H9 (cell line): Measurements from ENCODE around the gene CABLES2. TPM values are rescaled to one million over a fixed set of nuclear protein-coding genes. Genes with fewer than 3 reads are reported as not detected.

Experiments
- DNase-seq: peaks from one replicate; pipeline ENCODE4 v3.0.0-alpha.2; 2017
- H2AFZ ChIP-seq: one replicate; pipeline ENCODE4 v1.6.1; 2013; ENCODE audit warnings: mild to moderate bottlenecking, low read length, control low read depth, moderate library complexity
- H2AK5ac ChIP-seq: 2 replicates; pipeline ENCODE4 v1.6.1; 2013; ENCODE audit warnings: low read length, control low read depth, mixed read lengths; ENCODE audit not compliant: insufficient read length
- H2BK120ac ChIP-seq: one replicate; pipeline ENCODE4 v1.6.1; 2013; ENCODE audit warnings: low read depth, mild to moderate bottlenecking, low read length, control low read depth, inconsistent platforms; ENCODE audit not compliant: poor library complexity, severe bottlenecking
- H2BK12ac ChIP-seq: 2 replicates; pipeline ENCODE4 v1.6.1; 2013; ENCODE audit warnings: low read length, control low read depth, mixed read lengths, low read depth; ENCODE audit not compliant: insufficient read length
- H2BK15ac ChIP-seq: 2 replicates; pipeline ENCODE4 v1.6.1; 2013; ENCODE audit warnings: low read depth, low read length, control low read depth
- H2BK20ac ChIP-seq: one replicate; pipeline ENCODE4 v1.6.1; 2013; ENCODE audit warnings: low read depth, mild to moderate bottlenecking, low read length, control low read depth, inconsistent platforms; ENCODE audit not compliant: poor library complexity, severe bottlenecking
- H2BK5ac ChIP-seq: 2 replicates; pipeline ENCODE4 v1.6.1; 2013; ENCODE audit warnings: low read length, control low read depth, mixed read lengths; ENCODE audit not compliant: insufficient read length
- H3K14ac ChIP-seq: 2 replicates; pipeline ENCODE4 v1.6.1; 2013; ENCODE audit warnings: low read length, control low read depth; ENCODE audit not compliant: insufficient read depth
- H3K18ac ChIP-seq: 2 replicates; pipeline ENCODE4 v1.6.1; 2013; ENCODE audit warnings: low read depth, mild to moderate bottlenecking, mixed read lengths, low read length, control low read depth; ENCODE audit not compliant: insufficient read length
- H3K23ac ChIP-seq: 2 replicates; pipeline ENCODE4 v1.6.1; 2013; ENCODE audit warnings: low read length, control low read depth, mixed read lengths, low read depth; ENCODE audit not compliant: insufficient read length
- H3K23me2 ChIP-seq: 2 replicates; pipeline ENCODE4 v1.6.1; 2013; ENCODE audit warnings: low read depth, mild to moderate bottlenecking, mixed read lengths, low read length, control low read depth; ENCODE audit not compliant: insufficient read length, poor library complexity, severe bottlenecking
- H3K27ac ChIP-seq: 2 replicates; pipeline ENCODE4 v1.5.1; 2013; ENCODE audit warnings: low read length, control low read depth, mixed read lengths, low read depth; ENCODE audit not compliant: insufficient read length
- H3K27me3 ChIP-seq: 2 replicates; pipeline ENCODE4 v1.6.1; 2013; ENCODE audit warnings: low read length, control low read depth, inconsistent platforms; ENCODE audit not compliant: insufficient read depth
- H3K4ac ChIP-seq: 2 replicates; pipeline ENCODE4 v1.6.1; 2013; ENCODE audit warnings: low read depth, mild to moderate bottlenecking, control low read depth, inconsistent platforms, low read length, moderate library complexity
- H3K4me1 ChIP-seq: 2 replicates; pipeline ENCODE4 v1.6.1; 2013; ENCODE audit warnings: low read length, control low read depth, inconsistent platforms; ENCODE audit not compliant: insufficient read depth
- H3K4me2 ChIP-seq: 2 replicates; pipeline ENCODE4 v1.6.1; 2013; ENCODE audit warnings: low read length, control low read depth, mixed read lengths; ENCODE audit not compliant: insufficient read length, insufficient read depth
- H3K56ac ChIP-seq: 2 replicates; pipeline ENCODE4 v1.6.1; 2013; ENCODE audit warnings: low read depth, mild to moderate bottlenecking, mixed read lengths, low read length, control low read depth; ENCODE audit not compliant: insufficient read length
- H3K79me1 ChIP-seq: 2 replicates; pipeline ENCODE4 v1.6.1; 2013; ENCODE audit warnings: low read depth, mild to moderate bottlenecking, moderate library complexity, low read length, control low read depth, inconsistent platforms; ENCODE audit not compliant: insufficient read depth, poor library complexity, severe bottlenecking
- H3K79me2 ChIP-seq: 2 replicates; pipeline ENCODE4 v1.6.1; 2013; ENCODE audit warnings: low read length, control low read depth, inconsistent platforms; ENCODE audit not compliant: insufficient read depth
- H3K9ac ChIP-seq: 2 replicates; pipeline ENCODE4 v1.6.1; 2013; ENCODE audit warnings: low read length, control low read depth, mixed read lengths; ENCODE audit not compliant: insufficient read length; ENCODE audit errors: extremely low read depth
- H3K9me3 ChIP-seq: one replicate; pipeline ENCODE4 v1.6.1; 2013; ENCODE audit warnings: low read depth, low read length, inconsistent platforms; ENCODE audit not compliant: control insufficient read depth
- H3T11ph ChIP-seq: one replicate; pipeline ENCODE4 v1.6.1; 2013; ENCODE audit warnings: mild to moderate bottlenecking, low read length, control low read depth, inconsistent platforms
- H4K20me1 ChIP-seq: one replicate; pipeline ENCODE4 v1.6.1; 2013; ENCODE audit not compliant: control insufficient read depth, insufficient read length, insufficient read depth
- H4K5ac ChIP-seq: 2 replicates; pipeline ENCODE4 v1.6.1; 2013; ENCODE audit warnings: low read depth, mild to moderate bottlenecking, mixed read lengths, low read length, control low read depth; ENCODE audit not compliant: insufficient read length
- H4K8ac ChIP-seq: replicated peaks from 2 replicates; pipeline ENCODE4 v1.6.1; 2013; ENCODE audit warnings: low read length, control low read depth, mixed read lengths, low read depth; ENCODE audit not compliant: insufficient read length
- H4K91ac ChIP-seq: 2 replicates; pipeline ENCODE4 v1.6.1; 2013; ENCODE audit warnings: low read depth, mild to moderate bottlenecking, moderate library complexity, mixed read lengths, low read length, control low read depth; ENCODE audit not compliant: insufficient read length
- H3K27ac Mint-ChIP-seq, 3 experiments: 2 replicates in 2 of 3; 3 replicates in 1 of 3; pipeline ENCODE4 v1.8.0; 2020 to 2021; ENCODE audit warnings: mixed read lengths in 3 of 3, mild to moderate bottlenecking in 1 of 3, moderate library complexity in 1 of 3
- H3K27me3 Mint-ChIP-seq: 2 replicates; pipeline ENCODE4 v1.8.0; 2021; ENCODE audit warnings: low read depth, mild to moderate bottlenecking, moderate library complexity, mixed read lengths
- H3K36me3 Mint-ChIP-seq, 3 experiments: 2 replicates in 2 of 3; 3 replicates in 1 of 3; pipeline ENCODE4 v1.8.0; 2020 to 2021; ENCODE audit warnings: low read depth in 3 of 3, mixed read lengths in 3 of 3; ENCODE audit not compliant: insufficient read depth in 1 of 3
- H3K4me1 Mint-ChIP-seq, 2 experiments: 2 replicates each; pipeline ENCODE4 v1.8.0; 2020; ENCODE audit warnings: mixed read lengths in 2 of 2
- H3K4me3 Mint-ChIP-seq, 2 experiments: 2 replicates in 1 of 2; 3 replicates in 1 of 2; pipeline ENCODE4 v1.8.0; 2020 to 2021; ENCODE audit warnings: mild to moderate bottlenecking in 2 of 2, mixed read lengths in 2 of 2, moderate library complexity in 1 of 2
- H3K9me3 Mint-ChIP-seq, 2 experiments: 2 replicates in 1 of 2; 3 replicates in 1 of 2; pipeline ENCODE4 v1.8.0; 2020; ENCODE audit warnings: mild to moderate bottlenecking in 2 of 2, mixed read lengths in 2 of 2, moderate library complexity in 1 of 2
- CTCF ChIP-seq: fragments of 200-600 bp; sonication (generic); conservative IDR thresholded peaks from 3 replicates; pipeline ENCODE4 v1.8.0; 2021; ENCODE audit warnings: antibody characterized with exemption, mild to moderate bottlenecking
- WGBS: extraction: QIAGEN DNeasy Blood & Tissue Kit; methylation state at CpG from one replicate; pipeline ENCODE4 v1.1.7; 2013; ENCODE audit warnings: missing lambda C conversion rate, low lambda C conversion rate, mixed read lengths; ENCODE audit not compliant: insufficient read length; ENCODE audit errors: extremely low coverage; 5-methylcytosine and 5-hydroxymethylcytosine counted together
- total RNA-seq: library from RNA; stranded (reverse); gene quantifications from 2 replicates; pipeline ENCODE4 v1.2.1, GENCODE V29; 2021

CABLES2 gene
- total RNA-seq, 1 experiment from 2014 or later = 10.8 TPM

GRCh38 chr20:62402456-62403150 is 4.5 kb downstream of the CABLES2 start:
- DNase-seq = no peak
- no peak overlapping the region; a peak in 1 of 7 replicates for H3K27ac Mint-ChIP-seq
- H3K4me1 Mint-ChIP-seq = peaks cover 9 to 18% of the 10 kb centered on the region in 2 experiments
- peaks cover 3 to 6% of the 10 kb centered on the region in 2 experiments; a peak in 3 of 5 replicates for H3K9me3 Mint-ChIP-seq
- Histone ChIP-seq H4K91ac (no peak overlapping the region), H3K27ac (no peak overlapping the region), H3K9me3 (no peaks in the 10 kb centered on the region), H3K79me2 (no peaks in the 10 kb centered on the region), H4K20me1 (peaks cover 3% of the 10 kb centered on the region), H3K4me1 (no peaks in the 10 kb centered on the region), H2BK5ac (no peak overlapping the region), H3K18ac (no peak overlapping the region), H3K56ac (no peak overlapping the region), H3K4me2 (no peak overlapping the region), H3T11ph (no peak overlapping the region), H2BK12ac (no peak overlapping the region), H3K27me3 (no peaks in the 10 kb centered on the region), H2BK20ac (no peak overlapping the region), H3K9ac (no peak overlapping the region), H4K8ac (no peak overlapping the region), H3K23me2 (peaks cover 2% of the 10 kb centered on the region), H2BK15ac (no peak overlapping the region), H3K23ac (no peak overlapping the region), H4K5ac (no peak overlapping the region), H2BK120ac (no peak overlapping the region), H3K4ac (no peak overlapping the region), H3K14ac (no peak overlapping the region), H2AK5ac (no peak overlapping the region), H2AFZ (no peak overlapping the region), H3K79me1 (no peaks in the 10 kb centered on the region)
- no peak for TF ChIP-seq CTCF
- no peak overlapping the region for H3K4me3 Mint-ChIP-seq
- no peaks in the 10 kb centered on the region for H3K27me3 Mint-ChIP-seq
- WGBS = no CpG with 5 or more reads among the region's 23 CpGs
- peaks cover 0 to 11% (median 6%) of the 10 kb centered on the region in 3 experiments; a peak in 6 of 7 replicates for H3K36me3 Mint-ChIP-seq
